ENCODE results near the gene SYT11.
A peak's percentile ranks its signal among the peaks of the same experiment; 100 is the strongest.

GRCh38 chr1:155911156-155912055 lies 52.0 kb downstream of the SYT11 start, which contains the start of gene RIT1:
- TF ChIP-seq CTCF (IDR thresholded peaks at IDR 0.05) (peak in 4 of 6 experiments; percentile 10 to 38 (median 24)), POLR2A (IDR thresholded peaks at IDR 0.05) (peak in 1 of 2 donors; percentile 65)

All from thyroid gland (tissue), 4 donors.